HG02642 (cell line): ENCODE data around the gene HEPACAM.

Experiments
- ATAC-seq: cut with Tn5 transposase; IDR thresholded peaks from one replicate; pipeline ENCODE4 v1.9.1; 2021; ENCODE audit warnings: mild to moderate bottlenecking; ENCODE audit not compliant: unreplicated experiment, poor library complexity

Gene HEPACAM

DNA sequence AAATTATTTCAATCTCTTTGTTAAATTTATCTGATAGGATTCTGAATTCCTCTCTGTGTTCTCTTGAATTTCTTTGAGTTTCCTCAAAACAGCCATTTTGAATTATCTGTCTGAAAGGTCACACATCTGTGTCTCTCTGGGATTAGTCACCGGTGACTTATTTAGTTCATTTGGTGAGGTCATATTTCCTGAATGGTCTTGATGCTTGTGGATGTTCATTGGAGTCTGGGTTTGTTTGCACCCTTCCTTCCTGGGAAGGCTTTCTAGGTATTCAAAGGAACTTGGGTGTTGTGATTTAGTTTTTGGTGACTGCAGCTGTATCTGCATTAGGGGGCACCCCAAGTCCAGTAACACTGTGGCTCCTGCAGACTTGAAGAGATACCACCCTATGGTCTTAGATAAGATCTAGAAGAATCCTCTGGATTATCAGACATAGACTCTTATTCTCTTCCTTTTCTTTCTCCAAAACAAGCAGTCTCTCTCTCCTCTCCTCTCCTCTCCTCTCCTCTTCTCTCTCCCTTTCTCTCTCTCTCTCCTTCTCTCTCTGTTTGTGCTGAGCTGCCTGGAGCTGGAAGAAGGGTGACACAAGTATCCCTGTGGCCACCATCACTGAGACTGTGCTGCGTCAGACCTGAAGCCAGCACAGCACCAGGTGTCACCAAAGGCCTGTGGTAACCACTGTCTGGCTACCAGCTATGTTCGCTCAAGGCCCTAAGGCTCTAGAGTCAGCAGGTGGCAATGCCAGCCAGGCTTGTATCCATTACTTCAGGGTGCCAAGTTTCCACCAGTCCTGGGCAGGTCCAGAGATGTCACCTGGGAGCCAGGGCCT lies 20.1 kb downstream of the HEPACAM start:
- no peak for ATAC-seq

- ATAC-seq, result no peak
These were observed 33.2 kb downstream of the HEPACAM start for GRCh38 chr11:124902616-124903015.

GRCh38 chr11:124900464-124900863 lies 35.4 kb downstream of the HEPACAM start:
- no peak for ATAC-seq

GRCh38 chr11:124899383-124900145 lies 36.3 kb downstream of the HEPACAM start:
- no peak for ATAC-seq

DNA sequence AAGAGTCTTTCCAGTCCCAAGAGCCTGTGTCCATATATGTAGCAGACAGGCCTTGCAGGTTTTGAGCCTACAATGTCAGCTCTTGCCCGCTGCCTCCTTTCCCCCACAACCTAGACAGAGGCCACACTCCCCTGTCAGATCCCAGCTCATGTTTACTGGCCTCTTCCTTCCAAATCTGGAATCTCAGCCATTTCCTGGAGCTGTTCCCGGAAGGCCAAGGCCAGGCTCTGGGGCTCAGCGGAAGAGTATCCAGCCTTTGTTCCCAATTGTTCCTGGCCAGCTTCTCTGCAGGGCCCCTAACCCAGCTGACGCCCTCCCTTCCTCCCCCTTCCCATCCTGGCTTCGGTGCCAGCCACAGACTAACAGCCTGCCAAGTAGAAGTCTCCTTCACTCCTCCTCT lies 37.1 kb downstream of the HEPACAM start:
- no peak for ATAC-seq

GRCh38 chr11:124898263-124898680 lies 37.6 kb downstream of the HEPACAM start:
- ATAC-seq, result no peak

DNA sequence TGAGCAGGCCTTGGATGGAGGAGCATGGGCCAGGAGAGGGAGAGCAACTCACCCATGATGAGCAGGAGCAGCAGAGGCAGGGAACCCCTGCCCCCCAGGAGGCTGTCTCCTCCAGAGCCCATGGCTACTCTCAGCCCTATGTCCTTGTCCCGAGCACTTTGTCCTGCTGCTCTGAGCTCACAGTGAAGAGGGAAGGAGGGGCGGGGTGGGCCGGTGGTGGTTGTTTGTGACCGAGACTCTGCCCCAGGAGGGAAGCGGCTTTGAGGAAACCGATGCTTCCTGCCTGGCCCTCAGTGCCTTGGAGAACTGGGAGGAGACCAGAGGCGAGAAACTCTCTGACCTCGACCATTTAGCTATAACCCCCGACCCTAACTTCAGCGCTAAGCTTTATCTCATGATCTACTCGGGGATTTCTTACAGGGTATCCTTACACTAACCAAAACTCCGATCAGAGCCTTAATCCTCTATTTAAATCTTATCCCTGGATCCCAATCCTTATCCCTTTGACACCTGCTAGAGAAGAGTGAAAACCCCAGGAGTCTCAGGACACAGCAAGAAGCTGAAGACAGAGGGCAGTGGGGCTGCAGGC lies 38.1 kb downstream of the HEPACAM start, which contains the start of gene ROBO4:
Gene ROBO4, minus strand, starts transcription at position 192 of the 589 bp plus-strand sequence. Its CDS starts 70 bp downstream, at position 122.
- ATAC-seq, result no peak

DNA sequence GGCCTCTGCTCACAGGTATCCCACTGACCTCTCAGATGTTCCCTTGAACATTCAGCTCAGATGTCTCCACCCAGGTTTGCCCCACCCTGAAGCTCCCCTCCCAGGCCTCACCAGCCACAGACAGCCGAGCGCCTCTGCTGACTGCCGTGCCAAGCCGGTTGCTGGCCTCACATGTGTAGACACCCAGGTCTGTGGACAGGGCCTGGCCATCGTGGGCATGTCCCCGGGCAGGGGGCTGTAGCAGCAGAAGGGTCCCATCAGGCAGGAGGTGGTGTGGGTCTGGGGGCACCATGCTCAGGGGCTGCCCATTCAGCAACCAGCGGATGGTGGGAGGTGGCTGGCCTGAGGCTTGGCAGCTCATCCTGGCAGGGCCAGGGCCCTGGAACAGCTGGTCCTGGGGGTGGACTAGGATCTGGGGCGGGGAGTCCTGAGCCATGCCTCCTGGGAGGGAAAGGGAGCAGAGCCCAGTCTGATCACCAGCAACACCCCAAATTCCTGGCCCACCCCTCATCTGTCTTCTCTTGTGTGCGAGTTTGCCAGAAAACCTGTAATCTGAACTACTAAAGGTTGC lies 38.9 kb downstream of the HEPACAM start:
- ATAC-seq, result no peak

DNA sequence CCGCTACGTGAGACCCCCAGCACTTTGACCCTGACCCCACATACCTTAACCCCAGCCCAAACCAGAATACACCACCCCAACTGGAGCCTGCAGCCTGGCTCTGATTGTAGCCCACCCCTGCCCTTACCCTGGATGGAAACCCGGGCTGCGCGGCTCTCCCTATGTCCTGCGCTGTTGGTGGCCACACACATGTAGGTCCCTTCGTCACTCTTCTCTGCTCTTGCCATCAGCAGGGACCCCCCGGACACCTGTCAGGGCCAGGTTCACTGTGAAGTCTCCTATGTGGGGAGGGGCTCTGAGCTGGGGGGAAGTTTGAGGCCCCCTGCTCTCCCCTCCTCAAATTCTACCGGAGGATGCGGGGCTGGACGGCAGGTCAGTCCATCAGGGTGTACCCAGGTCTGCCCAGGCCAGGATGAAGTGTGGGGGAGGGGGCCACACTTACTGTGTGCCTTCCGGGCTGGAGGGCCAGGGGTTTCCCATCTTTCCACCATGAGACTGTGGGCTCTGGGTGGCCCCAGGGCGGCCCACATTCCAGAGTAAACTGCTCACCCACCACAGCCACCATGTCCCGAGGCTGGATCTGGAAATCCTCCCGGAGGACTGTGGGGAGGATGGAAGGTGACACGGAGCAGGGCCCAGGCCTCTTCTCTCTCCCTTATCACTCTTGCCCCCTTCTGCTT lies 39.6 kb downstream of the HEPACAM start:
- no peak for ATAC-seq

DNA sequence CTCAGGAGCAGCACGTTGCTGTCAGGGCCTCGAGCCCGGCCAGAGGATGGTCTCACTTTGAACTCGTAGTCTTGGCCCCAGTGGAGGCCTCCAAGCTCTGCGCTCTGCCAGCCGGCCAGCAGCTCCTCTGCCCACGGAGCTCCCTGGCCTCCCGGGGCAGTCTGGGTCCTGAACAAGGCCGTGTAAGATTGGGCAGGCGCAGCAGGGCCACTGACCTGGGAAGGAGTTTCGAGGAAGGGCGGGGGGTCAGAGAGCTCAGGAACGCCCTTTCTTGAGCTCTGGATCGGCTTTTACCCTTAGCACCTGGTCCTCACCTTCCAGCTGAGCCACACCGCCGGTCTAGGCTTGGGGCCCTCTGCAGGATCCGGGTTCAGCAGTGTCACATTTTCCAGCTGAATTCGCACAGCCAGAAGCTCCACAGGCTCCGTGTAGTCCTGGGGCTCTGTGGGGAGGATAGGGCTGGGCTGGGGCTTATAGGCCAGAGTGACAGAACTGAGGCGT lies 40.3 kb downstream of the HEPACAM start:
- ATAC-seq, result no peak

GRCh38 chr11:124894606-124895430 lies 41.0 kb downstream of the HEPACAM start:
- ATAC-seq, result no peak

GRCh38 chr11:124893781-124894401 lies 42.0 kb downstream of the HEPACAM start:
- ATAC-seq, result no peak

- no peak for ATAC-seq
These were observed 42.9 kb downstream of the HEPACAM start for GRCh38 chr11:124892750-124893454.

DNA sequence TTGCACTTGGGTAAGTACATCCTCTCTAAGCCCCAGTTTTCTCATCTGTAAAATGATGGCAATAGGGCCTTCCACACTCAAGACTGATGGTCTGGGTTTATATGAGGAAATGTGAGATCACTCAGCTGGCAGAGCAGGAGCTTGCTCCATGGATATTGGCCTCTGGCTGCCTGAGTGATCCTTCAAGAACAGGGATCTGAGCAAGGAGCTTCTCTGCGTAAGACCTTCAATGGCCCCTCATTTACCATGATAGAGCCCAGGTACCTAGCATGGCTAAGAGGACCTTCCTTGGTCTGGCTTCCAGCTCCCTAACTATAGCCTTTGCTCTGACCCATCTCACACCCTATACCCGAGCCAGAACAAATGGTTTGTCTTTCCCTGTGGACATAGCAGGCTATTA lies 43.7 kb downstream of the HEPACAM start:
- no peak for ATAC-seq

DNA sequence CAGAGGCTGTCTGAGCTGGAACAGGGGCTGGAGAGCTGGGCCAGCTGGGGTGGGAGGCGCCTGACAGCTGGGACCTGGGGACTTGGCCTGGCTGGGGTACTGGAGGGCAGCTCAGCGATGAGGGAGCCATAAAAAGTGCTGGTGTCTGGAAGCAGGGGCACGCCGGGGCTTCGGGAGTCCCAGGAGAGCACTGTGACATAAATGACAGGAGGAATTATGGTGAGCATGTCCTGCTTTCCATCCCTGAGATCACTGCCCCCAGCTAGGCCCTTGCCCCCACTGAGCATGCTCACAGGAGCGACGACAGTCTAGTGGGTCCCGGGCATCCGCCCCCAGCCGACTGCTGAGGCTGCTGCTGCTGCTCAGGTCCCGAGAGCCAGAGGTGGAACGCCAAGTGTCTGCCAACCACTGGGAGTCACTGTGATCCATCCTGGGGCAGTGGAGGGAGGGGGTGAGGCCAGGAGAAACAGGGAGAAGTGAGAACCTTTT lies 44.4 kb downstream of the HEPACAM start:
- ATAC-seq, result no peak

DNA sequence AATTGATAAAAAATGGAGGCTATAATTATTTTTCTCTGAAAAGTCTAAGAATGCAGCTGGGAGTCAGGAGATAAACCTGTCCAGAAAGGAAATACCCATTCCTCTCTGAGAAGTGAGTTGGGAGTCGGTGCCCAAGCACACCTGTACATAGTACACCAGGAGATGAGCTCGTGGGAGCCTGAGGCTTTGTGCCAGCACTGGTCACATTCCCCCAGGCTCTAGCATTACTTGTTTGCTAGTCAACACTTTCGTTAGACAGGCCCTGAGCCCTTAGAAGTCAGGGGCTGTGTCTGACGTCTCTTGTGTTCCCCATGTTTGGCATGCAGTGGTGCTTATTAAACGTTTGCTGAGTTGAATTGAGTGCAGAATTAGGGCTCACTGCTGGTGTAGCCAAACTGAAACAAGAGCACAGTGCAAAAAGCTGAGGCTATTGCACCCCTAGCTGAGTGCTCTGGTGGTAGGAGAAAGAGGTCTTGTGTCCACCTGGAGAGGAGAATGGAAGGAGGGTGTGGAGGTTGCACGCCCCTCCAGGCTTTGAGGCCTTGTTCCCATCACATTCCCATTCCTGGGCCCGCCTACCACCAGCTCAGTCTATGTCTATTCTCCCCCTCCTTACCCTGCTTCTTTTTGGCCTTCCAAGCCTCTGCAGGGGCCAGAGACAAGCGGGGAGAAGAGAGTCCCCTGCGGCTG lies 45.0 kb downstream of the HEPACAM start:
- no peak for ATAC-seq

DNA sequence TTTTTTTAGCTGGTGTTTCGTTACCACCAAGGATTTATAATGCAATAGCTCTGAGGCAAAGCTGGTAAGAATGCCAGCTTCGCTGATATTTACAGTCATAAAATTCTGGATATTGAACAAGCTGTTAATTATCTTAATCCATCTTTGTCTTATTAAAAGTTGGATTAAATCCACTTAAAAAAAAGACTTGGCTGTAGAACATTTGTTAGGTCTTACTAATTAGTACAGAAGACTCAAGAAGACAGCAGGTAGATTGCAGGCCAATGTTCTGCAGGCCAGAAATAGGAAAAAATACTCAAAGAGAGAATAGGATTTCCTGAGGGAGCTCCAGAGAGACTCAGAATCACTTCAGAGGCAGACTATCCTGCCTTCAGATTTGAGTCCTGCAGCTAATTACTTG lies 45.7 kb downstream of the HEPACAM start:
- no peak for ATAC-seq
